ENCODE data around the gene FSTL5. TPM values are rescaled to one million over a fixed set of nuclear protein-coding genes. Genes with fewer than 3 reads are reported as not detected.

Gene FSTL5
- total RNA-seq, 2 donors from 2014 or later = 0.24 to 1.1 TPM

GRCh38 chr4:162126729-162127128 is 37.1 kb downstream of the FSTL5 start:
- WGBS, 2 experiments (ENCODE audit: insufficient coverage in 1 of 2, insufficient read length in 1 of 2) = 50 to 71% methylated on average over 1 to 3 of the region's 3 CpGs
- H3K27ac Mint-ChIP-seq = no peak overlapping the region

GRCh38 chr4:162117051-162117450 is 46.7 kb downstream of the FSTL5 start:
- H3K4me1 Mint-ChIP-seq = peaks cover 34% of the 10 kb centered on the region
- no peaks in the 10 kb centered on the region for H3K36me3 Mint-ChIP-seq (ENCODE audit: low read depth)
- 90 to 91% methylated on average over 2 of the region's 2 CpGs for whole genome bisulfite sequencing, 2 experiments (ENCODE audit: insufficient coverage in 1 of 2, insufficient read length in 1 of 2)
- no peak overlapping the region for H3K4me3 ChIP-seq (ENCODE audit: low read length)
- no peak overlapping the region for H3K27ac Mint-ChIP-seq
- H3K27me3 Mint-ChIP-seq (ENCODE audit: insufficient read depth) = no peaks in the 10 kb centered on the region
- H3K9me3 ChIP-seq (ENCODE audit: control insufficient read depth, low read length) = no peaks in the 10 kb centered on the region
- TF ChIP-seq, protein P1, sequence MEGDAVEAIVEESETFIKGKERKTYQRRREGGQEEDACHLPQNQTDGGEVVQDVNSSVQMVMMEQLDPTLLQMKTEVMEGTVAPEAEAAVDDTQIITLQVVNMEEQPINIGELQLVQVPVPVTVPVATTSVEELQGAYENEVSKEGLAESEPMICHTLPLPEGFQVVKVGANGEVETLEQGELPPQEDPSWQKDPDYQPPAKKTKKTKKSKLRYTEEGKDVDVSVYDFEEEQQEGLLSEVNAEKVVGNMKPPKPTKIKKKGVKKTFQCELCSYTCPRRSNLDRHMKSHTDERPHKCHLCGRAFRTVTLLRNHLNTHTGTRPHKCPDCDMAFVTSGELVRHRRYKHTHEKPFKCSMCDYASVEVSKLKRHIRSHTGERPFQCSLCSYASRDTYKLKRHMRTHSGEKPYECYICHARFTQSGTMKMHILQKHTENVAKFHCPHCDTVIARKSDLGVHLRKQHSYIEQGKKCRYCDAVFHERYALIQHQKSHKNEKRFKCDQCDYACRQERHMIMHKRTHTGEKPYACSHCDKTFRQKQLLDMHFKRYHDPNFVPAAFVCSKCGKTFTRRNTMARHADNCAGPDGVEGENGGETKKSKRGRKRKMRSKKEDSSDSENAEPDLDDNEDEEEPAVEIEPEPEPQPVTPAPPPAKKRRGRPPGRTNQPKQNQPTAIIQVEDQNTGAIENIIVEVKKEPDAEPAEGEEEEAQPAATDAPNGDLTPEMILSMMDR (conservative IDR thresholded peaks at IDR 0.05) = no peak
- H3K27me3 ChIP-seq (ENCODE audit: control insufficient read depth, insufficient read depth, low read length, poor library complexity, severe bottlenecking) = no peaks in the 10 kb centered on the region
- H3K9ac ChIP-seq (ENCODE audit: extremely low read depth, low read length, poor library complexity, severe bottlenecking) = no peak overlapping the region
- no peaks in the 10 kb centered on the region for H3K9me3 Mint-ChIP-seq
- H3K4me1 ChIP-seq (ENCODE audit: control insufficient read depth, insufficient read depth, low read length) = no peaks in the 10 kb centered on the region
- no peak overlapping the region for H3K27ac ChIP-seq (ENCODE audit: low read depth, low read length)
- H3K36me3 ChIP-seq (ENCODE audit: control insufficient read depth, insufficient read depth, low read length) = no peaks in the 10 kb centered on the region
- no peak for DNase-seq
- no peak overlapping the region for H3K4me3 Mint-ChIP-seq

More at GRCh38 chr4:162126729-162127128, 37.1 kb downstream of the FSTL5 start:
- H3K9me3 Mint-ChIP-seq = no peaks in the 10 kb centered on the region
- Histone ChIP-seq H3K9ac (ENCODE audit: extremely low read depth, low read length, poor library complexity, severe bottlenecking) (no peak overlapping the region), H3K4me1 (ENCODE audit: control insufficient read depth, insufficient read depth, low read length) (no peaks in the 10 kb centered on the region), H3K9me3 (ENCODE audit: control insufficient read depth, low read length) (no peaks in the 10 kb centered on the region), H3K27me3 (ENCODE audit: control insufficient read depth, insufficient read depth, low read length, poor library complexity, severe bottlenecking) (no peaks in the 10 kb centered on the region), H3K27ac (ENCODE audit: low read depth, low read length) (no peak overlapping the region), H3K4me3 (ENCODE audit: low read length) (no peak overlapping the region), H3K36me3 (ENCODE audit: control insufficient read depth, insufficient read depth, low read length) (no peaks in the 10 kb centered on the region)
- no peaks in the 10 kb centered on the region for H3K27me3 Mint-ChIP-seq (ENCODE audit: insufficient read depth)
- no peak for DNase-seq
- H3K36me3 Mint-ChIP-seq (ENCODE audit: low read depth) = no peaks in the 10 kb centered on the region
- TF ChIP-seq, protein P1 (conservative IDR thresholded peaks at IDR 0.05) = no peak
- H3K4me3 Mint-ChIP-seq = no peak overlapping the region
- peaks cover 5% of the 10 kb centered on the region for H3K4me1 Mint-ChIP-seq

DNA sequence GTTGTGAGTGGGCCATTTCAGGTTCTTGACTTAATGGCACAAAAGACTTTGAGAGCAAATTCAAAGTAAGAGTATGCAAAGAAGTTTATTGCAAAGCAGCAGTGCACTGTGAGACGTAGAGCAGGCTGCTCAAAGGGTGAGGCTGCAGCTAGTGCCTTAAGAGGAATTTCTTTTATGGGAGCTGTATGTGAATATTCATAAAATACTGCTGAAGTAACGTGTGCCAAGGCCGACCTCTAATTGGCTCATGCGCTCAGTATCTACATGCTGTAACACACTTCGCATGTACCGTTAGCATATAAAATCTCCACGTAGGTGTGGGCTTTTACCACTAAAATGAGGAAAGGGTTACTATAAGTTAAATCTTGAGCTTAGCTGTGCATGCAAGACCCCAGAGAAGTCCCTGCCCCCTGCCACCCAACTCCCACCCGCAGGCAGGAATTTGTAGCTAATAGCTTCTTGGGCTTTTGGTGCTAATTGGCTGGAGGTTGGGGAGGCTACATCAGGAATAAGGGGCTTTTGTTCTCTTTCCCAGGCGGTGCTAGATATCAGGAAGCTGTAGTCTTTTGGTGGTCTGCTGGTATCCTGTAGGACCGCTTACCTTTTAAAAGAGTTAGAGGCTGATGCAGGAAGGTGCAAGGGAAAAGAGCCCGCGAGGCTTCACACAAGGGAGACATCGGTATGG is 47.6 kb downstream of the FSTL5 start:
- no peaks in the 10 kb centered on the region for H3K27me3 Mint-ChIP-seq (ENCODE audit: insufficient read depth)

More for the DNA sequence above, 47.6 kb downstream of the FSTL5 start:
- DNase-seq = peak; percentile 68
- Mint-ChIP-seq H3K9me3 (no peaks in the 10 kb centered on the region), H3K36me3 (ENCODE audit: low read depth) (no peaks in the 10 kb centered on the region), H3K4me3 (peak overlapping the region; percentile 15), H3K4me1 (peaks cover 32% of the 10 kb centered on the region), H3K27ac (peak overlapping the region; percentile 79)
- H3K36me3 ChIP-seq (ENCODE audit: control insufficient read depth, insufficient read depth, low read length) = no peaks in the 10 kb centered on the region
- H3K27me3 ChIP-seq (ENCODE audit: control insufficient read depth, insufficient read depth, low read length, poor library complexity, severe bottlenecking) = no peaks in the 10 kb centered on the region
- H3K27ac ChIP-seq (ENCODE audit: low read depth, low read length) = no peak overlapping the region
- no peak overlapping the region for H3K4me3 ChIP-seq (ENCODE audit: low read length)
- TF ChIP-seq, protein P1 (conservative IDR thresholded peaks at IDR 0.05) = no peak
- no peak overlapping the region for H3K9ac ChIP-seq (ENCODE audit: extremely low read depth, low read length, poor library complexity, severe bottlenecking)
- H3K9me3 ChIP-seq (ENCODE audit: control insufficient read depth, low read length) = no peaks in the 10 kb centered on the region
- WGBS, 2 experiments (ENCODE audit: insufficient coverage in 1 of 2, insufficient read length in 1 of 2) = 74 to 87% methylated on average over 9 to 13 of the region's 13 CpGs
- no peaks in the 10 kb centered on the region for H3K4me1 ChIP-seq (ENCODE audit: control insufficient read depth, insufficient read depth, low read length)

All from endodermal cell (in vitro differentiated cells).